Mesenteric fat pad (tissue), 1 donor: Measurements from ENCODE around the gene SLC8A3. TPM values are rescaled to one million over a fixed set of nuclear protein-coding genes. Genes with fewer than 3 reads are reported as not detected.
"Not testable (repeated sequence)": the region's sequence is repeated elsewhere in the genome, so short reads cannot be mapped to it uniquely, and the experiment has no call there.

ENCODE experiments used
- DNase-seq: peaks from one replicate; pipeline ENCODE4 v3.0.0-alpha.2; 2020; ENCODE audit warnings: low spot score
- long read RNA-seq: library from polyadenylated mRNA; unstranded; transcript quantifications from one replicate; pipeline ENCODE4 v2.0.0, GENCODE V29; 2020
- total RNA-seq: library from RNA; stranded (reverse); fragmentation: NEBNext Ultra II Directional; extraction: Animal tissue kit (Norgen Biotek cat#: 25700); gene quantifications from one replicate; pipeline ENCODE4 v1.2.1, GENCODE V29; 2021
- donor health status: DM: yes; HTN: yes; CAD: no.

SLC8A3 gene, protein sequence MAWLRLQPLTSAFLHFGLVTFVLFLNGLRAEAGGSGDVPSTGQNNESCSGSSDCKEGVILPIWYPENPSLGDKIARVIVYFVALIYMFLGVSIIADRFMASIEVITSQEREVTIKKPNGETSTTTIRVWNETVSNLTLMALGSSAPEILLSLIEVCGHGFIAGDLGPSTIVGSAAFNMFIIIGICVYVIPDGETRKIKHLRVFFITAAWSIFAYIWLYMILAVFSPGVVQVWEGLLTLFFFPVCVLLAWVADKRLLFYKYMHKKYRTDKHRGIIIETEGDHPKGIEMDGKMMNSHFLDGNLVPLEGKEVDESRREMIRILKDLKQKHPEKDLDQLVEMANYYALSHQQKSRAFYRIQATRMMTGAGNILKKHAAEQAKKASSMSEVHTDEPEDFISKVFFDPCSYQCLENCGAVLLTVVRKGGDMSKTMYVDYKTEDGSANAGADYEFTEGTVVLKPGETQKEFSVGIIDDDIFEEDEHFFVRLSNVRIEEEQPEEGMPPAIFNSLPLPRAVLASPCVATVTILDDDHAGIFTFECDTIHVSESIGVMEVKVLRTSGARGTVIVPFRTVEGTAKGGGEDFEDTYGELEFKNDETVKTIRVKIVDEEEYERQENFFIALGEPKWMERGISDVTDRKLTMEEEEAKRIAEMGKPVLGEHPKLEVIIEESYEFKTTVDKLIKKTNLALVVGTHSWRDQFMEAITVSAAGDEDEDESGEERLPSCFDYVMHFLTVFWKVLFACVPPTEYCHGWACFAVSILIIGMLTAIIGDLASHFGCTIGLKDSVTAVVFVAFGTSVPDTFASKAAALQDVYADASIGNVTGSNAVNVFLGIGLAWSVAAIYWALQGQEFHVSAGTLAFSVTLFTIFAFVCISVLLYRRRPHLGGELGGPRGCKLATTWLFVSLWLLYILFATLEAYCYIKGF
- total RNA-seq = 0.16 TPM
- long read RNA-seq, partial matches to known transcripts = 0 of 1 reads
- long read RNA-seq, other reads (novel, unspliced or antisense) = 1 of 1 reads

DNA sequence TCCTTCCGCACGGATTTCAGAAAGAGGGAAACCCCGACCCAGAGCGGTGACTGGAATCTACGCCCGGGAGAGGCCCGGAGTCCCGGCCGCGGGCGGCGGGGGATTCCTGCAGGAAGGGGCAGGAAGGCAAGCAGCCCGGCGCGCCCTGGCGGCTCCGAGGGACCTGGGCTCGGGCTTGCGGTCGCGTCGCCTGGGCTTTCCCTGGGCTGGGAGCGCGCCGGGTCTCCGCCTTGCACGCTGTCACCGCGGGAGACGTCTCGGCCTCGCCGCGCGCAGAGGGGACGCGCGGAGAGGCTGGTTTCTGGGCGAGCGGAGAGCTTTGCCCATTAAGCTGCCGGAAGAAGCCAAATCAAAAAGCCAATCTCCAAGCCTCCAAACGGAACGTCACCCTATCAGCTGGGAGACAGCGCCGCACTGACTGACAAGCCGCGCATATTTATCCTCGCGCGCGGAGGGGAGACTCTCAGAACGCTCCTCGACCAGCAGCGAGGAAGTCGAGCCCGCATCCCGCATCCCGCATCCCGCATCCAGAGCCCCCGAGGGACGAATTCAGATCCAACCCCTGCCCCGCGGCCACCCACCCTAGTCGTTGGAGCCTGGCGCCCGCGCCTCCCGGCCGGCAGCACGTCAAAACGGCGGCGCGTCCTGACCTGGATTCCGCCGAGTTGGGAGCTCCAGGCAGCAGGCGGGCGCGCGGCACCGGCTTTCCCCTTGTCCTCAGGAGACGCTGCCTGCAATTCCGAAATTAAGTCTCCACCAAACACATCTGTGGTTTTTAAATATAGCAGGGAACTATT, at the start of gene SLC8A3:
SLC8A3 (minus strand) TSS at position 293 of the 797 bp plus-strand sequence. CDS start 20,529 bp downstream, outside the sequence.
- DNase-seq = no peak

DNA sequence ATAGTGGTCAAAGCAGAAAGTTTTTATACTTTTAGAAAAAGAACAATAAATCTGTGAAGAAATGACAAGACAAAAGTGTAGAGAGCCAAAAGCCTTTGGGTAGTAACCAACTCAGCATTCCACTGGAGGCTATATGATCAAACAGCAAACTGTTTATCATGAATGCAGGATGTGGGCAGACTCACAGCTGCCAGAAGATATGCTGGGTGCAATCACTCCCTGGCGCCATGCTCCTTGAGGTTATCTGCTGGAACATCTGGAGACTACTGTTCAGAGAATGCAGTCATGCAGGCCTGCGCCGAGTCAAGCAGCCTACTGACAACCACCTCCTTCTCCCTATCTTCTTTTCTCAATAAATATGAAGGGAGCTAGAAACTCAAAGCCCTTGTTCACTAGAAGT, 49.0 kb upstream of the SLC8A3 start:
- no peak for DNase-seq

DNA sequence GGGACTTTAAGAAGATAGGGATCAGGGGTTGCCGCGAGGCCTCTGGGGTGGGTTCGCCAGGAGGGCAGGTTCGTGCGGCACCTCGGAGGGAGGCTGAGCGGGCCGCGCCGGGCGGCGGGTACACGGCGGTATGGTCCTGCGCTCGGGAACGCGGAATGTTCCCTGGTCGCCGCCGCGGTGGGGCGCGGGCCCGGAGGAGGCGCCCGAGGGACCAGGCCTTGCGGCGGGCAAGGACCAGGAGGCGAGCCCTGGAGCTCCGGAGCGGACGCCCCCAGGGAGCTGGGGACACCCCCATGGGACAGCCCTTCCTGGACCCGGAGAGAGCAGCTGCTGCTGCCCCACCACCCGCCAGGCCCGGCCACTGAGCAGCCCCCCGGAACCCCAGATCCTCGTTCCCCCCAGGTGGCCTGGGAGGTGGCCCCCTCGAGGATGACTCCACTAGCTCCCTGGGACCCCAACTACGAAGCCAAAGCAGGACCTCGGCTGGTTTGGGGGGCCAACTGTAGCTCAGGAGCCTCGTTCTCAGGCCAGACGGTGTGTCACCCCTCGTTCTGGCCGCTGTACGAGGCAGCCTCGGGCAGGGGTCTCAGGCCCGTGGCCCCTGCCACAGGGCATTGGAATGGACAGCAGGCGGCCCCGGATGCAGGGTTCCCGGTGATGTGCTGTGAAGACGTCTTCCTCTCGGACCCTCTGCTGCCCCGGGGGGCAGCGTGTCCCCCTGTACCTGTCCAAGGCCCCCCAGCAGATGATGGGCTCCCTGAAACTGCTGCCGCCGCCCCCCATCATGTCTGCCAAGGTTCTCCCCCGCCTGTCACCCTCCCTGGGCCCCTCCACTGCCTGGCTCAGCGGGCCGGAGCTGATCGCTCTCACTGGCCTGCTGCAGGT, 45.6 kb upstream of the SLC8A3 start:
- no peak for DNase-seq

DNA sequence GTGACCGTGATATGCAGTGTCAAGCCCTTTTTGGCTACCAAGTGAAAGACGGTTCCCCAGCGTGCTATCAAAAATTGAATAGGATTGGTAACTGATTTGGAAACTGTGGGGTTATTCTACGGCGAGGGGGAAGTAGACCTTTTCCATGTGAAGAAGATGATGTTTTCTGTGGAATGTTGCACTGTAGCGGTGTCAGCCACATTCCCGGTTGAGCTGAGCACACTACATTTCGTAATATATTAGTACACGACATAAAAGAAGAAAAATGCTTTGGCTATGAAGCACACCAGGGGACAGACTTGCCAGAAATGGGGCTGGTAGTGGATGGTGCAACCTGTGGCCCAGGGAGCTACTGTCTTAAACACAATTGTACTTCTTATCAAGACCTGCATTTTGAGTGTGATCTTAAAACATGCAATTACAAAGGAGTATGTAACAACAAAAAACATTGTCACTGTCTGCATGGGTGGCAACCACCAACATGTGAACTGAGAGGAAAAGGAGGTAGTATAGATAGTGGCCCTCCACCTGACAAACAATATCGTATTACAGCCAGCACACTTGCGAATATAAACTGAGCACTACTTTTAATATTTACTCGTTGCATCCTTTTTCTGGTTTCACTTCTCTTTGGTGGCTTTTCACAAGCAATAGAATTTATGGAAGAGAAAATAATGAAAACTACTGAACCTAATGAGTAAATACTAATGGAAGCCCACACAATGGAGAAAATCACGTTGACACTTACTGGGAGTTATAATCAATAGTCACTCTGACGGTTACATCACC, 43.2 kb upstream of the SLC8A3 start:
- DNase-seq = not testable (repeated sequence)

DNA sequence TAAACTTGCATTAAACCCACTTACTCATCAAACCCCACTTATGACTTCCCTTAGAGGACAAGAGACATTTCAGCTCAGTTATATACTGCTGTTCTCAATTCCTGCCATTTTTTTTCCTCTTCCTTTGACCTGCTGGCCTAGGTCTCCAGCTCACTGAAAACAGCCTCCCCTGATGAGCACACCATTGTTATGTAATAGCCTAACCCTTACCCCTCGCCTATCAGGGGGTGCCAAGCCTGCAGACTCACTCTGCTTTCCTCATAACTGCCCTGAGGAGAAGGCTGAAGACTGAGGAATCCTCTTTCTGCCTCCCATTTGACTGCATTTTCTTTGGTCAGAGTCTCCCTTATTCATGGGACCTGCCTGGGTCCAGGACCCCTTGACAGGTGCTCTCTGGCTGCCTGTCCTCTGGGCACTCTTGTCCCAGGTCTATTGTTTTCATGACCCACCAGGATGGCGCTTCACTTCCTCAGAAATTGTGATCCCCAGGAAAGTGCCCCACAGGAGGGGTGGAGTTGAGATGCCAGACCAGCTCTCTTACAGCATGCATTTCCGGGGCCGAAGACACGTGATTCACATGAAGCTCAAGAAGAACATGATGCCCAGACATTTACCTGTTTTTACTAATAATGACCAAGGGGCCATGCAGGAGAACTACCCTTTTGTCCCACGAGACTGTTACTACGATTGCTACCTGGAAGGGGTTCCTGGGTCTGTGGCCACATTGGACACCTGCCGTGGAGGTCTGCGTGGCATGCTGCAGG, 41.3 kb upstream of the SLC8A3 start:
- DNase-seq = not testable (repeated sequence)

DNA sequence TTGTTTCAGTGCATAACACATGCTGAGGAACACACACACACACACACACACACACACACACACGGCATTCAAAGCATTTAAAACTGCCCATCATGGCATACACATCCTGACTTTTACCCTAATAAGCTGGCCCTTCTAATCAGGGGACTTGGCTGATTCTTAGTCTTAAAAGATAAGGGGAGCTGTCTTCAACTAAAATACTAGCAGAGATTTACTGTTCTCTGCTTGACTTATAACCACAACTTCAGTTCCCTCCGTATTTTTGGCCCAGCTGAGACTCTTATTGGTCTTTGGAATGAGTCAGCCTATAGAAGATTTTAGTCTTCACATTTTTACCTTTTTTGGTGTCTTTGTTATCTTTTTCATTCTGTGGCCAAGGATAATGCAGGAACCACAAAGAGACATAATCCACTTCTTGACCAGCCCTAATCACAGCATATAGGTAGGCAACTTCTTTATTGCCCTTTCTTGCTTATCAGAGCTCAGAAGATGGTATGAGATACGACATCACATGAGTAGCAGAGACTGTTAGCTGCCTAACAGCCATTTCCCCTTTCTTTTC, 25.1 kb upstream of the SLC8A3 start:
- no peak for DNase-seq

DNA sequence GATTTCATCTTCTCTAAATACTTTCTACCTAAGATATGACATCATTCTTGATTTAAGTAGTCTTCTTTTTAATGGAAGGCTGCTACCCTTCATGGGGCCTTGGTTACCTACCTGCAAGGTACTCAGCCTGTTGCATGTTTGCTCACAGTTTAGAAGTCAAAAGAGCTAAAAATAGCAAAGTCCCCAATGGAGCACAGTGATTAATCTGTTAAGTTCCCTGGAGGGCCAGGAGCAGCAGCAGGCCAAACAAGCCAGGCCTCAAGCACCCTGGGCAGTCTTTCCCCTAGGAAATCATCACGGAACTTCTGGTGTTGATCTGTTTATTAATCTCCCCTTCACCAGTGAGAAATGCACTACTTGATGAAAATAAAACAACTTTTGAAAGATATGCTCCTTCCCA, 24.0 kb upstream of the SLC8A3 start:
- no peak for DNase-seq

DNA sequence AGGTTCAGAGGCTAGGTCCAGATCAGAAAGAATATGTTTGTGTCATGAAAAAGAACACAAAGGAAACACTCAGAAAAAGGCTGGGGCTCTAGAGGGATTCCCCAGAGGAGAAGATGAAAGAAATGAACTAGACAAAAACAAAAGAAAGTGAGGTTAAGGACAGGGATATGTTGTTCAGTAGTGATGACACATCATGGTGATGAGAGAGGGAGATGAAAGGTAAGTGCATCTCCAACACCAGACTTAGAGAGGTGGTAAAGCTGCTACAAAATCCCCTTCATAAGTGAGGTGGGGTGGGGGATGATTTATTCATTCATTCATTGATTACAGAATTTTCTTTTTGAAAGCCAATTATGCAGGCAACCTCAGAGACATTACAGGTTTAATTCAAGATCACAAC, 19.6 kb upstream of the SLC8A3 start:
- DNase-seq = no peak

DNA sequence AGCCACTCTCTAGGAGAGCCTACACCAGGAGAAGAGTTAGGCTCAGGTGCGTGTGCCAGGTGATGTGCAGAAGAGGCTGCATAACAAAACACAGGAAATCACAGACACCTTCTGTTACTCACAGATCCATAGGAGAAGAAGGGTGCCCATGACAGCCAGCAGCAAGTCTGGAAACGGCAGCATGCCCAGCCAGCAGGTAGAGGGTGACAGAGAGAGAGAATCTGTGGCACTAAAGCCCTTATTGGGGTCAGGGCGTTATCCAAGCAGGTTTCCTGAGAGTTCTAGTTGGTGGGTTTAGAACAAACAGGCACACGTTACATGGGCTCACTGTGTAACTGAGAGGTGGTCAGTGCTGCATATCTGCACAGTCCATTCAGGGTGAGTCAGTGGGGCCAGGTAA, 14.9 kb upstream of the SLC8A3 start:
- DNase-seq = no peak

DNA sequence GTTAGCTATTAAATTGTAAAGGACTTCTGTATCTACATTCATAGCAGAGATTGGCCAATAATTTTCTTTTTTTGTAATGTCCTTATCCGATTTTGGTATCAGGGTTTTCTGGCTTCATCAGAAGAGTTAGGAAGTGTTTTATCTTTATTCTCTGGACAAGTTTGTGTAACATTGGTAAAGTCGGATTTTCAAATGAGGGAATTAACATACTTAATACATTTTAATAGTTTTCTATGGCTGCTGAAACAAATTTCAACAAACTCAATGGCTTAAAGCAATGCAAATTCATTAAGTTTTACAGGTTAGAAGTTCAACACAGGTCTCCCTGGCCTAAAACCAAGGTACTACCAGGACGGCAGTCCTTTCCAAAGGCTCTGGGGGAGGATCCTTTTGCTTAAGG, 13.2 kb upstream of the SLC8A3 start:
- DNase-seq = no peak

DNA sequence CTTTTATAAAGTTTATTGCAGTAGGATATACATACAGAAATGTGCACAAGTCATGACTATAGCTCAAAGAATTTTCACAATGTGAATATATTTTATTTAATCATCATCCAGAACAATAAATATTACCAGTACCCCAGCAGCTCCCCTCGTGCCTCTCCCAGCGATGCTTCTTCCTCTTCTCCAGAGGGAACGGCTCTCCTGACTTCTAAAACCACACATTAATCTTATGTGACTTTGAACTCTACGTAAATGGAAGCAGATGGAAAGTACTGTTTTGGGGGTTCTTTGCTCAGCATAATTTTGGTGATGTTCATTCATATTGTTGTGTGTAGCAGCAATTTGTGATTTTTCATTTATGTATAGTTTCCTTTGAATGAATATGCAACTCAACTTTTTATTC, 4.6 kb upstream of the SLC8A3 start:
- DNase-seq = no peak

DNA sequence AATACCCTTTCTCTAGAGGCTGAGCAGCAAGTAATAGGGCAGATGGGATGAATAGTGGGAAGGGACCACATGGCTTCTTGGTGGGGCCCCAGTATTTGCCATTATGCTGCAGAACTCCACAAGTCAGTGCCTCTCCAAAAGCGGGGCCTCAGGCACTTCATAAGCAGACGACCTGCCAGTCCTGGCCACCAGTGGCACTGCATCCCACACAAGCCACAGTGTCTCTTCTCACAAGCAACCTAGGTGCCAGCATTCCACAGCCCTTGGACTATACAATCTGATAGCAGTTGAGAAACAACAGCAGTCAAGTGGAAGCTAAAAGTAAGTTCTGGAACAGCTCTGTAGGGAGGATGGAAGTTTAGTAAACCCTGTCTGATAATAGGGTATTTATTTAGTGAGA, 4.2 kb upstream of the SLC8A3 start:
- no peak for DNase-seq

DNA sequence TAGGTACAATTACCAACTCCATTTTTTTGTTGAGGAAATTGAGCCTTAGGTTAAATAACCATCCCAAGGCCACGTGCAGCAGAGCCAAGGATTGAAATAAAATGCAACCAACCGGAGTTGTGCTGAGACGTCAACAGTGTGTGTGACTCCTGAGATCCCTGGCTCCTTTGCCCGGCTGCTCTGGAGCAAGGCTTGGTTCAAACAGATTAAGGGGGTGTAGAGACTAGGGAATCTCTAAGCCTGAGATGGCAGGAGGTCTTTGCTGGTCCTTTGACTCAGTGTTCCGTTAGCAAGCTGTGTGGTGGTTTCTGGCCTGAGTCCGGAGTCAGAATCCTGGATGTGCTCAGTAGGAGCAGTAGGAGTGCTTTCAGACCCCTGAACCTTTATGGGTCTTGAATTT, 1.4 kb upstream of the SLC8A3 start:
- DNase-seq = no peak

DNA sequence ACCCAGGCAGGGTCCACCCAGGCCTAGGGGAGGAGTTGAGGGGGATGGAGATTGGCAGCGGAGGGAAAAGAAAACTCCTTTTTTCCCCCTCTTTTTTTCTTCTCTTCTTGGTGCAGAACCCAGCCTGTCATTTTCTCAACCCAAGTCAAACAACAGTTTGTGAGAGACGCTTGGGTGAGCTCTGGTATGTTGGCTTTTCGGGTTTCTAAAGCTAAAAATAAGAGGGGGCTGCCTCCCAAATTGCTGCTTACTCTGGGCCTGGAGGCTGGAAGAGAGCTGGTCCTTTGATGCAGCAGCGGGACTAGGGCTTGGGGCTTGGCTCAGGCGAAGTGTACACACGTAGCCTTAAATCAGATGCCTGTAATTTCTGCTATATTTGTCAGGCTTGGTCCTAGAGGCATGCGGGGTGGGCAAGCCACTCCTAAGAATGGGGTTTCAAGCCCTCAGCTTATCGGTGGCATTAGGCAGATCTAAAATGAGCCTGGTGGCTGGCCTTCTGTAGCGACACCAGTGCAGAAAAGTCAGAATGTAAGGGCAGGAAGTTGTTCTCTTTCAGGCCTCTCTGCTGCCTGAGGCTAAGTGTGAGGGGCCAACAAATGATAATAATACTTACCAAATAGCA, 816 bp upstream of the SLC8A3 start:
- DNase-seq = no peak

DNA sequence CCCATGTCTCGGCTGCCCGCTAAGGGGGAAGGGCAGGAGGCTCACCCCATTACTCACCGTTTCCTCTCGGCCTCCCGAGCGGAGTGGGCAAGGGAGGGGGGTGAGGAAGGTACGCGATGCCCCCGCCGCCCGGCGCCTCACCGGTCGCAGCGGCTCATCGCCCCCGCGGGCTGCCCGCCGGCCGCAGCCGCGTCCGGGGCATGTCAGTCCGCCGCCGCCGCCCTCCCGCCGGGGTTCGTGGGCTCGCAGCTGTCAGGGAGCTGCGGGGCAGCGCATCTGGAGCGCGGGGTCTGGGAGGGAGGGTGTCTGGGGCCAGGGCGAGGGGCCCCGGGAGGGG, 461 bp downstream of the SLC8A3 start:
- no peak for DNase-seq

DNA sequence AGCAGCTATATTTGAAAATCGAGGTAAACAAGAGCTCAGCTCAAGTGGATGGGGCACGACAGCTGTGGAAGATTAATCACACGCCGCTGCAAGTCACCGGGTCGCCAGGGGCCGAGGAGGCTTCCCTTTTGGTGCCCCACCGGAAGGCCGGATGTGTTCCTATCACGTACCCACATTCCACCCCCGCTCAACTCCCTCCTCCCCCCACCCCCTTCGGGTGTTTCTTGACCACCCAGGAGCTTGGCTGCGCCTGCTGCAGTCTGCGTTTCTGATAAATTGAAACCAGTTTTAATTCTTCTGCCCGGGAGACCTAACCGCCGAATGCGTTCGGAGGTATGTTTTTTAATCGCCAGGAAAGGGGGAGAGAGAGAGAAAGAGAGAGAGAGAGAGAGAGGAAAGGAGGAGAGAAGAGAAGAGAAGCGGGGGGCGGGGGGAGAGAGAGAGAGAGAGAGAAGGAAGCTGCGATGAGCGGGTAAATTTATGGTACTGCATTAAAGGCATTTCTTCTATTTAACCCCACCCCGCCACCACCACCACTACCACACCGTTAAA, 1.8 kb downstream of the SLC8A3 start:
- no peak for DNase-seq

DNA sequence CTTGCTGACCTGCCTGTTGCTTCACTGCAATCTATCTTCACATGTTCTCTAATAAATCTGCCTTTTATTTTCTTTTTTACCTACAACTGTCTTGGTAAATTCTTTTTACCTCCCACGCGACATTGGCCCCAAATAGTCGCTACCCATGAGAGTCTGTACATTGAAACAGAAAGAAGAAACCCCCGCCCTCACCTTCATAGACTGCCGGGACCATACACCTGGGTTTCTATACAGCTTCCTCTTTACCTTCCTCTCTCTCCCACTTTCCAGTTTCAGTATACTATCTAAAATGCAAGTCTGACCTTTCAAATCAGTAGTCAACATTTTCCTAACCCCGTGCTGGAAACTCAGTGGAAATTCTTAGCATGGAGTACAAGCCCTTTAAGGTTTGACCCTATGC, 4.8 kb downstream of the SLC8A3 start:
- no peak for DNase-seq

DNA sequence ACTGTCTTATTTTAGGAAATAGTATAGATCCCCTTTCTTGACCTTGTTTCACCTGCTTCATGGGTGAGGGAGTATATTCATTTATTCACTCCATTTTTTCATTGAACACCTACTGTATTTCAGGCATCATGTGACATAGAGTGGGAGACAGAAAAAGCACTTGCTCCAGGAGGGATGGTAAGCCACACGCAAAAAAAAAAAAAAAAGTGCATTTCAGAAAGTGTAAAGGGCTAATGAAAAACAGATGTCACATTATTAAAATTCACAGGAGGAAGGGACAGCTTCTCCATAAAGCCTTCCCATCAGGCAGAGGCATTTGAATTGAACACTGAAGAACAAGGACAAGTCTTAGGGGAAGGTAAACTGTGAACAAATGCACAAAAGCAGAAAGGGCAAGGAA, 7.5 kb downstream of the SLC8A3 start:
- no peak for DNase-seq
